Neural progenitor cell (in vitro differentiated cells): ENCODE data around the gene THRB. TPM values are rescaled to one million over a fixed set of nuclear protein-coding genes. Genes with fewer than 3 reads are reported as not detected.

ENCODE experiments used
- DNase-seq: peaks from one replicate; pipeline ENCODE4 v3.0.0-alpha.2; 2016; ENCODE audit warnings: low spot score
- H2AFZ ChIP-seq: fragments of 200-600 bp; sonication (generic); replicated peaks from 2 replicates; pipeline ENCODE4 v1.6.1; 2016; ENCODE audit warnings: antibody characterized with exemption
- H3F3A ChIP-seq: fragments of 200-600 bp; sonication (generic); 2 replicates; pipeline ENCODE4 v1.6.1; 2016; ENCODE audit warnings: antibody characterized with exemption, low read depth
- H3K27ac ChIP-seq: fragments of 200-600 bp; sonication (generic); 2 replicates; pipeline ENCODE4 v1.5.1; 2016; ENCODE audit warnings: mild to moderate bottlenecking
- H3K27me3 ChIP-seq: fragments of 200-600 bp; sonication (generic); 2 replicates; pipeline ENCODE4 v1.6.1; 2016; ENCODE audit warnings: mild to moderate bottlenecking, moderate library complexity
- H3K36me3 ChIP-seq: fragments of 200-600 bp; sonication (generic); 2 replicates; pipeline ENCODE4 v1.5.1; 2016
- H3K4me1 ChIP-seq: fragments of 200-600 bp; sonication (generic); 2 replicates; pipeline ENCODE4 v1.6.1; 2016; ENCODE audit warnings: mixed run types
- H3K4me2 ChIP-seq: fragments of 200-600 bp; sonication (generic); 2 replicates; pipeline ENCODE4 v1.6.1; 2016
- H3K4me3 ChIP-seq: fragments of 200-600 bp; sonication (generic); 2 replicates; pipeline ENCODE4 v1.5.1; 2016
- H3K79me2 ChIP-seq: fragments of 200-600 bp; sonication (generic); 2 replicates; pipeline ENCODE4 v1.6.1; 2016; ENCODE audit warnings: low read depth
- H3K9ac ChIP-seq: fragments of 200-600 bp; sonication (generic); 2 replicates; pipeline ENCODE4 v1.6.1; 2016
- H3K9me3 ChIP-seq: fragments of 200-600 bp; sonication (generic); 2 replicates; pipeline ENCODE4 v1.5.1; 2016; ENCODE audit warnings: low read depth
- H4K20me1 ChIP-seq: fragments of 200-600 bp; sonication (generic); 2 replicates; pipeline ENCODE4 v1.6.1; 2016; ENCODE audit warnings: low read depth
- H3K27ac Mint-ChIP-seq: 3 replicates; pipeline ENCODE4 v1.8.0; 2021; ENCODE audit warnings: mixed read lengths
- H3K27me3 Mint-ChIP-seq: 2 replicates; pipeline ENCODE4 v1.8.0; 2022; ENCODE audit warnings: low read depth, mild to moderate bottlenecking, inconsistent platforms, moderate library complexity, mixed read lengths; ENCODE audit not compliant: insufficient read depth
- H3K36me3 Mint-ChIP-seq: 3 replicates; pipeline ENCODE4 v1.8.0; 2021; ENCODE audit warnings: mixed read lengths
- H3K4me1 Mint-ChIP-seq: 3 replicates; pipeline ENCODE4 v1.8.0; 2021; ENCODE audit warnings: mixed read lengths
- H3K4me3 Mint-ChIP-seq: 3 replicates; pipeline ENCODE4 v1.8.0; 2021; ENCODE audit warnings: mild to moderate bottlenecking, moderate library complexity, mixed read lengths
- H3K9me3 Mint-ChIP-seq: 3 replicates; pipeline ENCODE4 v1.8.0; 2020; ENCODE audit warnings: mixed read lengths
- CTCF ChIP-seq: fragments of 200-600 bp; sonication (generic); IDR thresholded peaks from 2 replicates; pipeline ENCODE4 v1.5.1; 2017; ENCODE audit warnings: antibody characterized with exemption, mild to moderate bottlenecking
- EZH2 ChIP-seq: fragments of 200-600 bp; sonication (generic); IDR thresholded peaks from 2 replicates; pipeline ENCODE4 v1.6.1; 2017; ENCODE audit warnings: antibody characterized with exemption, mild to moderate bottlenecking, moderate library complexity
- EZH2phosphoT487 ChIP-seq: fragments of 200-600 bp; sonication (generic); IDR thresholded peaks from 2 replicates; pipeline ENCODE4 v1.6.1; 2017; ENCODE audit warnings: antibody characterized with exemption
- total RNA-seq: library from RNA; depleted of rRNA; stranded (reverse); fragments of >200 nt; gene quantifications from 2 replicates; pipeline ENCODE4 v1.2.3, GENCODE V29; 2015; ENCODE audit warnings: low replicate concordance

The THRB gene
- total RNA-seq, 1 donor from 2014 or later, result 1.2 TPM

DNA sequence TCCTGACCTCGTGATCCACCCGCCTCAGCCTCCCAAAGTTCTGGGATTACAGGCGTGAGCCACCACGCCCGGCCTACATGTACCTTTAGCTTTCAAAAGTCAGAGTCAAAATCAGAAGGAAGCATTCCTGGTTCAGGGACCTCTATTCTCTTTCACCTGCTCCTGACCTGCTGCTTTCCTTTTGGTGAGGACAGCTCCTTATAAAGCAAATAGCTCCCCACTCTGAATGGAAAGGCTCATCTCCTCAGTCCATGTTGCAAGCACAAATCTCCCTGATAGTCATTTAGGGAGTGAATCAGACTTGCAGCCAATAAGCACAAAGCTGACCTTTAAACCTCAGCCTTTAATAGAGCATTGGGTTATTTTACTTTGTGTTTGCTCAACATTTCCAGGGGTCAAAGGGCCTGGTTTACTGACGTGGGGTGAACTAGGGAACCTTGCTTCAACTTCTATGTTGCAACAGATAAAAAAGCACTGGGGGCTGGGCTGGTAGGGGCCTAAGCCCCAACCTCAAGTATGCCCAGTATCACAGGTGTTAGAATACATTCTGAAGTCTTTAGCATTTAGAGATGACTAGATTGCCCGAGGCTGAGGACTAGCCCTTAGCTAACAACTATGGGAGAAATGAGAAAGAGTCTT lies 43.1 kb downstream of the THRB start:
- no peak overlapping the region for H3K27ac Mint-ChIP-seq
- H3K4me1 Mint-ChIP-seq, result no peaks in the 10 kb centered on the region
- Histone ChIP-seq H3F3A (no peaks in the 10 kb centered on the region), H3K79me2 (no peaks in the 10 kb centered on the region), H3K36me3 (no peaks in the 10 kb centered on the region), H2AFZ (no peak overlapping the region), H3K4me1 (no peaks in the 10 kb centered on the region), H4K20me1 (no peaks in the 10 kb centered on the region), H3K4me3 (no peak overlapping the region), H3K27me3 (no peaks in the 10 kb centered on the region), H3K9me3 (no peaks in the 10 kb centered on the region), H3K27ac (no peak overlapping the region), H3K4me2 (no peak overlapping the region), H3K9ac (no peak overlapping the region)
- no peak for TF ChIP-seq EZH2phosphoT487
- no peak for TF ChIP-seq CTCF
- no peak for TF ChIP-seq EZH2
- no peaks in the 10 kb centered on the region for H3K36me3 Mint-ChIP-seq
- no peaks in the 10 kb centered on the region for H3K27me3 Mint-ChIP-seq
- H3K9me3 Mint-ChIP-seq, result no peaks in the 10 kb centered on the region
- DNase-seq, result no peak
- H3K4me3 Mint-ChIP-seq, result no peak overlapping the region

GRCh38 chr3:24450160-24450907 lies 44.3 kb downstream of the THRB start:
- Mint-ChIP-seq H3K9me3 (no peaks in the 10 kb centered on the region), H3K4me3 (no peak overlapping the region), H3K27me3 (no peaks in the 10 kb centered on the region), H3K27ac (no peak overlapping the region), H3K36me3 (no peaks in the 10 kb centered on the region), H3K4me1 (no peaks in the 10 kb centered on the region)
- Histone ChIP-seq H3K79me2 (no peaks in the 10 kb centered on the region), H3F3A (no peaks in the 10 kb centered on the region), H4K20me1 (no peaks in the 10 kb centered on the region), H3K36me3 (no peaks in the 10 kb centered on the region), H3K27ac (no peak overlapping the region), H3K9ac (no peak overlapping the region), H3K27me3 (no peaks in the 10 kb centered on the region), H3K4me3 (no peak overlapping the region), H3K4me1 (no peaks in the 10 kb centered on the region), H3K4me2 (no peak overlapping the region), H2AFZ (no peak overlapping the region), H3K9me3 (no peaks in the 10 kb centered on the region)
- TF ChIP-seq CTCF (no peak), EZH2phosphoT487 (no peak), EZH2 (no peak)
- no peak for DNase-seq

- Histone ChIP-seq H3K27ac (no peak overlapping the region), H3K36me3 (no peaks in the 10 kb centered on the region), H3K9ac (no peak overlapping the region), H3K27me3 (no peaks in the 10 kb centered on the region), H3F3A (no peaks in the 10 kb centered on the region), H3K9me3 (no peaks in the 10 kb centered on the region), H2AFZ (no peak overlapping the region), H4K20me1 (no peaks in the 10 kb centered on the region), H3K4me2 (no peak overlapping the region), H3K79me2 (no peaks in the 10 kb centered on the region), H3K4me3 (no peak overlapping the region), H3K4me1 (no peaks in the 10 kb centered on the region)
- Mint-ChIP-seq H3K27ac (no peak overlapping the region), H3K9me3 (no peaks in the 10 kb centered on the region), H3K27me3 (no peaks in the 10 kb centered on the region), H3K36me3 (no peaks in the 10 kb centered on the region), H3K4me1 (no peaks in the 10 kb centered on the region), H3K4me3 (no peak overlapping the region)
- no peak for TF ChIP-seq EZH2phosphoT487
- no peak for TF ChIP-seq CTCF
- no peak for TF ChIP-seq EZH2
- DNase-seq, result no peak
These were observed 46.8 kb downstream of the THRB start for GRCh38 chr3:24447836-24448235.
